Retinal pigment epithelial cell (primary cell): Measurements from ENCODE around the gene ARHGAP32.
"Not testable (repeated sequence)": the region's sequence is repeated elsewhere in the genome, so short reads cannot be mapped to it uniquely, and the experiment has no call there.

Experiments used
- DNase-seq: peaks from one replicate; pipeline ENCODE4 v3.0.0-alpha.2; 2010; ENCODE audit warnings: low read depth
- H3K4me3 ChIP-seq: 2 replicates; pipeline ENCODE4 v1.5.1; 2011; ENCODE audit warnings: mild to moderate bottlenecking, low read length, control low read depth, moderate library complexity
- TF ChIP-seq, protein P1 (sequence below): conservative IDR thresholded peaks from 2 replicates; pipeline ENCODE4 v1.5.1; 2011; ENCODE audit warnings: low read depth, low read length, control low read depth, inconsistent platforms

ARHGAP32 gene

DNA sequence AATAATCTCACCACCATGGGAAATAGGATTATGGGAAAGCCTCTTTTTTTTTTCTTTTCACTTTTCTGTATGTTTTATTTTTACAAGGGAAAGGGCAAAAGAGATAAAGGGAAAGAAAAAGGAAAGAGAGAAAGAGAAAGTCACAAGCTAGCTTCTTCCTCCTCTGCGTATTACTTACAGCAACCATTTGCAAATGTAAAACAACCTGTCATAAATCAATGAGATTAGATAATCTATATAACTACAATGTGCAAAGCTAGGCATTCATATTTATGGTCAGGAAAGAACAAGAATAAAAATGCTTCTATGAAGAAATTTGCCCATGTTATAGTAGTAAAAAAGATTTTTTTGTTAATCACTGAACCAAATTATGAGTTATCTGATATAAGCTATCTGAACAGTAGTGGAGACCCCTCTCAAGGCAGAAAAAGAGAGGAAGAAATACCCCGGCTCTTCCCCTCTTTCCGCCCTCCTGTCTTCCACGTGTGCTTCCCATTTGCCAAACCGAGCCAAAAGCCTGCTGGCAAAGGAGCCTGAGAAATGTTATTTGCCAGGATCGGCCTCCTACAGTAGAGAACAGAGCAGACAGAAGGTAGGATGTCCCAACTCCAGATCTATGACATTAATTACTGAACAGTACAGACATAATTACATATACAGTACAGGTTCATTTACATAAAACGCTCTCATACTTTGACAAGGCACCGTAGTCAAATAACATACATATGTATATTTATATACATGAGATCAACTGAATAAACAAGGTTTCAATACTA lies 50.2 kb downstream of the ARHGAP32 start:
- TF ChIP-seq, protein P1, sequence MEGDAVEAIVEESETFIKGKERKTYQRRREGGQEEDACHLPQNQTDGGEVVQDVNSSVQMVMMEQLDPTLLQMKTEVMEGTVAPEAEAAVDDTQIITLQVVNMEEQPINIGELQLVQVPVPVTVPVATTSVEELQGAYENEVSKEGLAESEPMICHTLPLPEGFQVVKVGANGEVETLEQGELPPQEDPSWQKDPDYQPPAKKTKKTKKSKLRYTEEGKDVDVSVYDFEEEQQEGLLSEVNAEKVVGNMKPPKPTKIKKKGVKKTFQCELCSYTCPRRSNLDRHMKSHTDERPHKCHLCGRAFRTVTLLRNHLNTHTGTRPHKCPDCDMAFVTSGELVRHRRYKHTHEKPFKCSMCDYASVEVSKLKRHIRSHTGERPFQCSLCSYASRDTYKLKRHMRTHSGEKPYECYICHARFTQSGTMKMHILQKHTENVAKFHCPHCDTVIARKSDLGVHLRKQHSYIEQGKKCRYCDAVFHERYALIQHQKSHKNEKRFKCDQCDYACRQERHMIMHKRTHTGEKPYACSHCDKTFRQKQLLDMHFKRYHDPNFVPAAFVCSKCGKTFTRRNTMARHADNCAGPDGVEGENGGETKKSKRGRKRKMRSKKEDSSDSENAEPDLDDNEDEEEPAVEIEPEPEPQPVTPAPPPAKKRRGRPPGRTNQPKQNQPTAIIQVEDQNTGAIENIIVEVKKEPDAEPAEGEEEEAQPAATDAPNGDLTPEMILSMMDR: no peak
- no peak for DNase-seq
- H3K4me3 ChIP-seq: no peak overlapping the region

DNA sequence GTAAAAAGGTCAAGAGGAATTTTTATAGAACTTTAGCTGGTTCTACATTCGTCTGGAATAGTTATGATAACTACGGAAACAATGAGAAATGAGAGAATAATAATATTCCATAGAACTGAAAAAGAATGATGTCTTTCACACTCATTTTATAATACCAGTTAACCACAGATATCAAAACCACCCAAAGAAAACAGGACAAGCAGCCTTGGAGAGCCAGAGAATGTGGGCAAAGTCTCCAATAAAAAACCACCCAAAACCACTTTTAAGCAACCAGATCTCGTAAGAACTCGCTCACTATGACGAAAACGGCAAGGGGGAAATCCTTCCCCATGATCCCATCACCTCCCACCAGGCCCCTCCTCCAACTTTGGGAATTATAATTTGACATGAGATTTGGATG lies 60.8 kb downstream of the ARHGAP32 start:
- DNase-seq: no peak
- no peak overlapping the region for H3K4me3 ChIP-seq
- TF ChIP-seq, protein P1: no peak

DNA sequence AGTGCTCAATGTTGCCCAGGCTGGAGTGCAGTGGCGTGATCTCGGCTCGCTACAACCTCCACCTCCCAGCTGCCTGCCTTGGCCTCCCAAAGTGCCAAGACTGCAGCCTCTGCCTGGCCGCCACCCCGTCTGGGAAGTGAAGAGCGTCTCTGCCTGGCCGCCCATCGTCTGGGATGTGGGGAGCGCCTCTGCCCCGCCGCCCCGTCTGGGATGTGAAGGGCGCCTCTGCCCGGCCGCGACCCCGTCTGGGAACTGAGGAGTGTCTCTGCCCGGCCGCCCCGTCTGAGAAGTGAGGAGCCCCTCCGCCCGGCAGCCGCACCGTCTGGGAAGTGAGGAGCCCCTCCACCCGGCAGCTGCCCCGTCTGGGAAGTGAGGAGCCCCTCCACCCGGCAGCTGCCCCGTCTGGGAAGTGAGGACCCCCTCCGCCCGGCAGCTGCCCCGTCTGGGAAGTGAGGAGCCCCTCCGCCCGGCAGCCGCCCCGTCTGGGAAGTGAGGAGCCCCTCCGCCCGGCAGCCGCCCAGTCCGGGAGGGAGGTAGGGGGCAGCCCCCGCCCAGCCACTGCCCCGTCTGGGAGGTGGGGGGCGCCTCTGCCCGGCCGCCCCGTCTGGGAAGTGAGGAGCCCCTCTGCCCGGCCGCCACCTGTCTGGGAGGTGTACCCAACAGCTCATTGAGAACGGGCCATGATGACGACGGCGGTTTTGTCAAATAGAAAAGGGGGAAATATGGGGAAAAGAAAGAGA lies 63.1 kb downstream of the ARHGAP32 start:
- not testable (repeated sequence) for H3K4me3 ChIP-seq

GRCh38 chr11:129119036-129119435 lies 73.1 kb downstream of the ARHGAP32 start:
- TF ChIP-seq, protein P1: no peak
- no peak overlapping the region for H3K4me3 ChIP-seq
- DNase-seq: no peak

More for the DNA sequence above, 63.1 kb downstream of the ARHGAP32 start:
- DNase-seq: not testable (repeated sequence)

GRCh38 chr11:129117595-129118350 lies 74.4 kb downstream of the ARHGAP32 start:
- TF ChIP-seq, protein P1: peak; percentile 88
- peak; percentile 19 for DNase-seq
- H3K4me3 ChIP-seq: no peak overlapping the region

DNA sequence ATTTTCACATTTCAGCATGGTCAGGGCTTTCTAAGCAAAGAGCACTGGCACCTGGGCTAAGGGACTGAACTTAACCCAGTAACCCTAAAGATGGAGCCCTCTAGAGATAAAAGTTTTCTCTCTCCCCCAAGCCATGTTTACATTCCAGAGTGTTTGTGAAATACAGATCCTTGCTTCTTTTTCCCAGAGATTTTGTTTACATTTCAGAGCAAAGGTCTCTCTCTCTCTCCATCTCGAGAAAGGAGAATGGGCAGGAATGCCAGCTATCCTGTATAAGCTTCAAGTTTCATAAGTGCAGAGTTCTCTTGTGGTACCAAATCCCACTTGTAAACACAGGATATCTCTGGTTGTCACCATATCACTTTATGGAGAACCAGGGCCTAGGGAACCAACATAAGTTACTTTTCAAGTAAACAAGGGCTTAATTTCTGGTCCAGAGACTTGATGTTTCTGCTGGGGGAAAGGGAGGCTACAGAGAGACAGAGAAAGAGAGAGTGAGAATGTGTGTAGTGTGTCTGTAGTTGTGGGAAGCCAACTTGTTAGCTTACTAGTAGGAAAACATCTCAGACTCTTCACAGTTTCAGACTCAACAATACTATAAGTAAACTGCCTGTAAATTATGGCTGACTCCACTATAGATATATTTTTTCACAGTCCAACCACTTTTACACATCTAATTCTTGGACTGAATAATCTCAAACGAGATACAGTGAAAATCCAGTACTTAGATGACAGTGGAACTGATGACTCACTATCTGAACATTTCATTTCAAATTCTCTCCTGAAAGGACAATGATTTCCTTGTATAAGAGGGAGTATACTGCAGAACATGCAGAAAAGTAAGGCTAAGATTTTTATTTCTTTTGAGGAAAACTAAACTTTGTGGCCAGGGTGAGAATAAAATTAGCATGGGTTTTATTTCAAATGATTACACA lies 76.2 kb downstream of the ARHGAP32 start:
- TF ChIP-seq, protein P1: no peak
- DNase-seq: peak; percentile 19
- no peak overlapping the region for H3K4me3 ChIP-seq
